Glutamatergic neuron (in vitro differentiated cells): ENCODE data around the gene EPB41L5. TPM values are rescaled to one million over a fixed set of nuclear protein-coding genes. Genes with fewer than 3 reads are reported as not detected.

Experiments used
- DNase-seq: peaks from one replicate; pipeline ENCODE4 v3.0.0; 2022
- H3K27ac Mint-ChIP-seq: one replicate; pipeline ENCODE4 v1.8.0; 2020; ENCODE audit warnings: mild to moderate bottlenecking, mixed read lengths, inconsistent platforms; ENCODE audit not compliant: unreplicated experiment
- H3K27me3 Mint-ChIP-seq: one replicate; pipeline ENCODE4 v1.8.0; 2020; ENCODE audit warnings: mild to moderate bottlenecking, moderate library complexity, mixed read lengths, inconsistent platforms; ENCODE audit not compliant: unreplicated experiment
- H3K36me3 Mint-ChIP-seq: one replicate; pipeline ENCODE4 v1.8.0; 2020; ENCODE audit warnings: mild to moderate bottlenecking, mixed read lengths, inconsistent platforms; ENCODE audit not compliant: unreplicated experiment
- H3K4me1 Mint-ChIP-seq: one replicate; pipeline ENCODE4 v1.8.0; 2020; ENCODE audit warnings: mild to moderate bottlenecking, low read depth, mixed read lengths, inconsistent platforms; ENCODE audit not compliant: unreplicated experiment
- H3K4me3 Mint-ChIP-seq: one replicate; pipeline ENCODE4 v1.8.0; 2020; ENCODE audit warnings: mild to moderate bottlenecking, mixed read lengths, inconsistent platforms; ENCODE audit not compliant: unreplicated experiment
- H3K9me3 Mint-ChIP-seq: one replicate; pipeline ENCODE4 v1.8.0; 2020; ENCODE audit warnings: mild to moderate bottlenecking, moderate library complexity, mixed read lengths, inconsistent platforms; ENCODE audit not compliant: unreplicated experiment
- total RNA-seq: library from RNA; stranded (reverse); fragmentation: NEBNext Ultra II Directional; extraction: Animal tissue kit (Norgen Biotek cat#: 25700); gene quantifications from one replicate; pipeline ENCODE4 v1.2.1, GENCODE V29; 2021; ENCODE audit not compliant: unreplicated experiment
- TF ChIP-seq, protein P1 (sequence below): fragments of 200-600 bp; sonication (generic); IDR thresholded peaks from one replicate; pipeline ENCODE4 v1.5.0; 2021; ENCODE audit not compliant: partially characterized antibody, unreplicated experiment

The EPB41L5 gene
- total RNA-seq, 1 donor from 2014 or later = 71.7 TPM

DNA sequence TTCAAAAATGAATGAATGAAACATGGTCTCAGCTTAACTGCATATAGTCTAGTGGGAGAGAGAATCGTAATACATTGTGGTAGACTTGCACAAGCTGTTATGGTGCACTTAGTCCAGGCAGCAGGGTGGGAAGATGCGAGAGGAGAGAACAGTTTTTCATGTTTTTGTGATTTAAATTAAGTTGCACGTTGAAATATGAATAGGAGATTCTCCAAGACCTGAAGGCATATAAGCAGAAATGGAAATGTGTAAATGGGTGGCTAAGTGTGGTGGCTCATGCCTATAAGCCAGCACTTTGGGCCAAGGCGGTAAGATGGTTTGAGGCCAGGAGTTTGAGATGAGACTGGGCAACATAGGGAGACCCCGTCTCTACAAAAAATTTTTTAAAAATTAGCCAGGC is 149.8 kb downstream of the EPB41L5 start:
- H3K27me3 Mint-ChIP-seq = no peaks in the 10 kb centered on the region
- peaks cover 2% of the 10 kb centered on the region for H3K9me3 Mint-ChIP-seq
- DNase-seq = no peak
- no peak overlapping the region for H3K27ac Mint-ChIP-seq
- no peak overlapping the region for H3K4me3 Mint-ChIP-seq
- H3K36me3 Mint-ChIP-seq = peaks cover 4% of the 10 kb centered on the region
- peaks cover 29% of the 10 kb centered on the region for H3K4me1 Mint-ChIP-seq
- TF ChIP-seq, protein P1, sequence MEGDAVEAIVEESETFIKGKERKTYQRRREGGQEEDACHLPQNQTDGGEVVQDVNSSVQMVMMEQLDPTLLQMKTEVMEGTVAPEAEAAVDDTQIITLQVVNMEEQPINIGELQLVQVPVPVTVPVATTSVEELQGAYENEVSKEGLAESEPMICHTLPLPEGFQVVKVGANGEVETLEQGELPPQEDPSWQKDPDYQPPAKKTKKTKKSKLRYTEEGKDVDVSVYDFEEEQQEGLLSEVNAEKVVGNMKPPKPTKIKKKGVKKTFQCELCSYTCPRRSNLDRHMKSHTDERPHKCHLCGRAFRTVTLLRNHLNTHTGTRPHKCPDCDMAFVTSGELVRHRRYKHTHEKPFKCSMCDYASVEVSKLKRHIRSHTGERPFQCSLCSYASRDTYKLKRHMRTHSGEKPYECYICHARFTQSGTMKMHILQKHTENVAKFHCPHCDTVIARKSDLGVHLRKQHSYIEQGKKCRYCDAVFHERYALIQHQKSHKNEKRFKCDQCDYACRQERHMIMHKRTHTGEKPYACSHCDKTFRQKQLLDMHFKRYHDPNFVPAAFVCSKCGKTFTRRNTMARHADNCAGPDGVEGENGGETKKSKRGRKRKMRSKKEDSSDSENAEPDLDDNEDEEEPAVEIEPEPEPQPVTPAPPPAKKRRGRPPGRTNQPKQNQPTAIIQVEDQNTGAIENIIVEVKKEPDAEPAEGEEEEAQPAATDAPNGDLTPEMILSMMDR = no peak

DNA sequence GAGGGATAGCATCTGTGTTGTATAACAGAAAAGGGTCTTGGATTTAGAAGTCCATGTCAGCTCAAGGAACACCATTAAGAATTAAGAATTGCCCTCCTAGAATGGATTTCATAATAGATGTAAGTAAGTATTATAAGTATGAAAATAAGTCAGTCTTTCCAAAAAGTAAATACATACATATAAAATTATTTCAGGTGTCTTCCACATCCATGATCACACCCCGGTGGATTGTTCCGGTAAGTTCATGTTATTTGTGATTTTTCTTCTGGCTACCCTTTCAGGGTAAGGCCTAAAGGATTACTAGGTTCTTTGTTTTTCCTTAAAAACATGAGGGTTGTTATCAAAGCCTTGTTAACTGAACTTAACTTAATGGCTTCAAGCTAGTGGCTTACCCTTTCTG is 154.4 kb downstream of the EPB41L5 start:
- H3K4me1 Mint-ChIP-seq = no peaks in the 10 kb centered on the region
- H3K27ac Mint-ChIP-seq = no peak overlapping the region
- TF ChIP-seq, protein P1 = peak; percentile 7
- peaks cover 15% of the 10 kb centered on the region for H3K36me3 Mint-ChIP-seq
- no peak overlapping the region for H3K4me3 Mint-ChIP-seq
- peaks cover 2% of the 10 kb centered on the region for H3K9me3 Mint-ChIP-seq
- no peaks in the 10 kb centered on the region for H3K27me3 Mint-ChIP-seq
- DNase-seq = no peak

GRCh38 chr2:120169020-120169419 is 156.1 kb downstream of the EPB41L5 start:
- Mint-ChIP-seq H3K4me3 (no peak overlapping the region), H3K36me3 (peaks cover 15% of the 10 kb centered on the region), H3K4me1 (no peaks in the 10 kb centered on the region), H3K9me3 (peaks cover 2% of the 10 kb centered on the region), H3K27ac (no peak overlapping the region), H3K27me3 (no peaks in the 10 kb centered on the region)
- DNase-seq = no peak
- TF ChIP-seq, protein P1 = no peak

DNA sequence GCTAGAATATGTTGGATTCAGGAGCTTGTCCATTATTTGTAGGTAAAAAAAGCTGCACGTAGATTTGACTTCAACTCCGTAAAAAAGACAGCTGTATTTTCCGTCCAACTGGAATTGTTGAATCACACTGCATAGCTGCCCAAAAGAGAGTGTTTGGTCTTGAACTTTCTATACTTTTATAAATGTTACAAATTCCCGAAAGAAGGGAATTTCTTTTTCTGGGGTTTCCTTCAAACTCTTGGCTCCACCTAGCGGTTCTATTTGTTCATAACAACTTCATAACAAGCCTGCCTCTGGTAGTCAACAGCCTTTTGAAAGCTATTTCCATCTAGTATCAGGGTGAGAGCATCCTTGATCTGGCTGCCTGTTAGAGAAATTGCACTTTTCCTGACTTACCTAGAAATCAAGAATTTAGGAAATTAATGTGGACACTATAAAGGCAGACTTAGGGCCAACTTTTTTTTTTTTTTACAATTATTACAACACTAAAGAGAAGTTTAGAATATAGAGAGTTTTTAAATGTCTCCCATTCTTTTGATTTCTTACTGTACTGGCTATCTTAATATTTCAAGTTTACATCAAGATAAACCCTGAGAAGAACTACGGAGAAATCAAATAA is 162.2 kb downstream of the EPB41L5 start:
- TF ChIP-seq, protein P1 = peak; percentile 90
- Mint-ChIP-seq H3K27me3 (no peaks in the 10 kb centered on the region), H3K9me3 (no peaks in the 10 kb centered on the region), H3K4me3 (no peak overlapping the region), H3K36me3 (peaks cover 5% of the 10 kb centered on the region), H3K27ac (no peak overlapping the region), H3K4me1 (peaks cover 3% of the 10 kb centered on the region)
- DNase-seq = no peak

DNA sequence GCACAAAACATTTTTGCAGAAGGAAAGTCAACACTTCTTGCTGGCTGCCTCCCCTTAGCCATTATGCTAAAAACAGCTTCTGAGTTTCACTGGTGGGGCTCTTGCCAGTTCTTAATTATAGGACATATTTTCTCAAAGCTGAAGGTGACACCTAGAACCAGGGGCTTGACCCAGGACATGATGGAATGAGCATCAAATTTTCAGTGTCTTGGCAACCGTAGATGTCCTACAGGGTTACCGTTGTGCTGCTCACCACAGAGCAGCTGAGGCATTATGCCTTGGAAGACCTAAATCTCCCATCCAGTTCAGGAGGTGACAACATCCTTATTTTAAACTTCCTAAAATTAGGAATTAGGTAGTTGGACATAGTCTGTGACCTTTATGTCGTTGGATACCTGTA is 163.6 kb downstream of the EPB41L5 start:
- no peaks in the 10 kb centered on the region for H3K27me3 Mint-ChIP-seq
- peaks cover 3% of the 10 kb centered on the region for H3K4me1 Mint-ChIP-seq
- no peak overlapping the region for H3K4me3 Mint-ChIP-seq
- TF ChIP-seq, protein P1 = no peak
- H3K27ac Mint-ChIP-seq = no peak overlapping the region
- no peaks in the 10 kb centered on the region for H3K9me3 Mint-ChIP-seq
- no peaks in the 10 kb centered on the region for H3K36me3 Mint-ChIP-seq
- DNase-seq = no peak
